ENCODE measurements around the gene F10.

F10 gene

DNA sequence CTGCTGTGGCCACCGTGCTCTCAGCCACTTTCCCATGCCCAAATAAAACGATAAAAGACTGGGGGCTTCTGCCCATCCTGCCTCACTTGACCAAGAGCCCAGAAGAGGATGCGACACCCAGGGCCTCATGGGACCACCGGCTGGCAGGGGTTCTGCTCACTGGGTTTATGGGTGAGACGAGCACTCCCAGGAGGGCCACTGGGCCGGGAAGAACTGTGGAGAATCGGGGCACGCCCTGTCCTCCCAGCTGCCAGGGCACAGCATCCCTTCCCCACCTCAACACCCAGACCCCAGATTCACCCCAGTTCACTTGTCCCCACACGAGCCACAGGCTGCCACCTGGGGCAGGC lies 4.7 kb upstream of the F10 start:
- DNase-seq = no peak

DNA sequence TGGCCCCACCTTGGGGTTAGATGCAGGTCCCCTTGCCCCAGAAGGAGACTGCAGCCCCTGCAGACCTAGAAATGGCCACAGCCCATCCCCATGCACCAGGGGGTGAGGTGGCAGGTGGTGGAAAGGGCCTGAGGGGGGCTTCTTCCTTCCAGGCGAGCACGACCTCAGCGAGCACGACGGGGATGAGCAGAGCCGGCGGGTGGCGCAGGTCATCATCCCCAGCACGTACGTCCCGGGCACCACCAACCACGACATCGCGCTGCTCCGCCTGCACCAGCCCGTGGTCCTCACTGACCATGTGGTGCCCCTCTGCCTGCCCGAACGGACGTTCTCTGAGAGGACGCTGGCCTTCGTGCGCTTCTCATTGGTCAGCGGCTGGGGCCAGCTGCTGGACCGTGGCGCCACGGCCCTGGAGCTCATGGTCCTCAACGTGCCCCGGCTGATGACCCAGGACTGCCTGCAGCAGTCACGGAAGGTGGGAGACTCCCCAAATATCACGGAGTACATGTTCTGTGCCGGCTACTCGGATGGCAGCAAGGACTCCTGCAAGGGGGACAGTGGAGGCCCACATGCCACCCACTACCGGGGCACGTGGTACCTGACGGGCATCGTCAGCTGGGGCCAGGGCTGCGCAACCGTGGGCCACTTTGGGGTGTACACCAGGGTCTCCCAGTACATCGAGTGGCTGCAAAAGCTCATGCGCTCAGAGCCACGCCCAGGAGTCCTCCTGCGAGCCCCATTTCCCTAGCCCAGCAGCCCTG lies 4.2 kb upstream of the F10 start:
- no peak for DNase-seq

DNA sequence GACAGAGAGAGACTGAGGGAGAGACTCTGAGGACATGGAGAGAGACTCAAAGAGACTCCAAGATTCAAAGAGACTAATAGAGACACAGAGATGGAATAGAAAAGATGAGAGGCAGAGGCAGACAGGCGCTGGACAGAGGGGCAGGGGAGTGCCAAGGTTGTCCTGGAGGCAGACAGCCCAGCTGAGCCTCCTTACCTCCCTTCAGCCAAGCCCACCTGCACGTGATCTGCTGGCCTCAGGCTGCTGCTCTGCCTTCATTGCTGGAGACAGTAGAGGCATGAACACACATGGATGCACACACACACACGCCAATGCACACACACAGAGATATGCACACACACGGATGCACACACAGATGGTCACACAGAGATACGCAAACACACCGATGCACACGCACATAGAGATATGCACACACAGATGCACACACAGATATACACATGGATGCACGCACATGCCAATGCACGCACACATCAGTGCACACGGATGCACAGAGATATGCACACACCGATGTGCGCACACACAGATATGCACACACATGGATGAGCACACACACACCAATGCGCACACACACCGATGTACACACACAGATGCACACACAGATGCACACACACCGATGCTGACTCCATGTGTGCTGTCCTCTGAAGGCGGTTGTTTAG lies 3.3 kb upstream of the F10 start:
- no peak for DNase-seq

DNA sequence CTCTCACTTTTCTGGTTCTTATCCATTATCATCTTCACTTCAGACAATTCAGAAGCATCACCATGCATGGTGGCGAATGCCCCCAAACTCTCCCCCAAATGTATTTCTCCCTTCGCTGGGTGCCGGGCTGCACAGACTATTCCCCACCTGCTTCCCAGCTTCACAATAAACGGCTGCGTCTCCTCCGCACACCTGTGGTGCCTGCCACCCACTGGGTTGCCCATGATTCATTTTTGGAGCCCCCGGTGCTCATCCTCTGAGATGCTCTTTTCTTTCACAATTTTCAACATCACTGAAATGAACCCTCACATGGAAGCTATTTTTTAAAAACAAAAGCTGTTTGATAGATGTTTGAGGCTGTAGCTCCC lies 2.8 kb upstream of the F10 start:
- no peak for DNase-seq

DNA sequence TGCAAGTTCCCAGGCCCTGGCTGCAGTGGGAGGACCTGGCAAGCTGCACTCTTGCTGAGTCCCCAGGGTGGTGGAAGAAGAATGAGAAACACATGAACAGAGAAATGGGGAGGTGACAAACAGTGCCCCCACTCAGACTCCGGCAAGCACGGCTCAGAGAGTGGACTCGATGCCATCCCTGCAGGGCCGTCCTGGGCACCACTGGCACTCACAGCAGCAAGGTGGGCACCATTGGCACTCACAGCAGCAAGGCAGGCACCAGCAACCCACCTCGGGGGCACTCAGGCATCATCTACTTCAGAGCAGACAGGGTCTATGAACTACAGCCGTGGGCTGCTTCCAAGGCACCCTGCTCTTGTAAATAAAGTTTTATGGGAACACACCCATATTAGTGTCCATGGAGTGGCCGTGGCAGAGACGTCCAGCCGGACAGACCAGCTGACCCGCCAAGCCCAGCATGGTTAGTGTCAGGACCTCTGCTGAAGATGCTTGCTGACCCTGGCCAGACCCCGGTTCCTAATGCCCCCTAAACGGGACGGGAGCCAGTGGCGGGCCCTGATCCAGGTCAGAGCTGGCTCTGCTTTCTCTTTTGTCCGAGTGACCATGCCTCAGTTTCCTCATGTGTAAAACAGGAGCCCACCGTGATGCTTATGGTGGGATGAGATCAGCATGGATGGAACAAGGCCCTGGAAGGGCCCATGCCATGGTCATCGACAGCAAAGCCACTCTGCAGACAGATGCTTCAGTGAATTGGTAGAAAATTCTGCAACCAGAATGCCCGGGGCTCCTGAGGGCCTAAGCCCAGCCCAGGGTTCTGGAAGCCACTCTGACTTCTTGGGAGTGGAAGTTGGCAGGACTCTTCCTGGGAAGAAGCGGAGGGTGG lies 2.1 kb upstream of the F10 start:
- no peak for DNase-seq

DNA sequence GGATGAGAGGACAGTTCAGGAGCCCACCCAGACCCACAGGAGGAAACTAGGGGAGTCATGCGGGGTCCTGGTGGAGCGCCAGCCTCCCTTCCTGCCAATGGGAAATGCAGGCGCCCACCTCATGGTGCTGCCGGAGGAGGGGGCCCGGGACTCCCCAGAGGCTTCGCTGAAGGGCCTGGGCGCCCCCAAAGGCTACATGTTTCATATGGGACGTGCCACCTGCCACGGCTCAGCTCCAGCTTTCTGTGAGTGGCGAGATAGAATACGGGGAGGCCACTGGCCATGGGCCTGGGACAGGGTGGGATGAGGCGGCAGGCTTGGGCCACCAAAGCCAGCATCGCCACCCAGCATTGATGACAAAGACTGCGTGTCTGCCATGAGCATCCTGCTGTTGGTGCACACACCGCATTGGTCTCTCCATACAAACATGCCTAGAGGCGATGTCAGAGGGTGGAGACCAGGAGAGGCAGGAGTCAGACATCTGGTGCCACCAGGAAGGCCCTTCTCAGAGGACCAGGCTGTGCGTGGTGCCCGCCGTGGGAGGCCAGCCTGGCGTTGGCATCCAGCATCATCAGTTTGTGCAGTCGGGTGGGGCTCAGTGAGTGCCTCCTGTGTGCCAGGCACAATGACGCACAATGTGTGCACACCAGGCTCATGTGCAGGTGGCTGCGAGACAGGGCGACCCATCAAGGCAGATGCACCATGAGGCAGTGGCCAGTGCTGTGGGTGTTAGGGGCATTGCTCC lies 1.2 kb upstream of the F10 start:
- DNase-seq = no peak

DNA sequence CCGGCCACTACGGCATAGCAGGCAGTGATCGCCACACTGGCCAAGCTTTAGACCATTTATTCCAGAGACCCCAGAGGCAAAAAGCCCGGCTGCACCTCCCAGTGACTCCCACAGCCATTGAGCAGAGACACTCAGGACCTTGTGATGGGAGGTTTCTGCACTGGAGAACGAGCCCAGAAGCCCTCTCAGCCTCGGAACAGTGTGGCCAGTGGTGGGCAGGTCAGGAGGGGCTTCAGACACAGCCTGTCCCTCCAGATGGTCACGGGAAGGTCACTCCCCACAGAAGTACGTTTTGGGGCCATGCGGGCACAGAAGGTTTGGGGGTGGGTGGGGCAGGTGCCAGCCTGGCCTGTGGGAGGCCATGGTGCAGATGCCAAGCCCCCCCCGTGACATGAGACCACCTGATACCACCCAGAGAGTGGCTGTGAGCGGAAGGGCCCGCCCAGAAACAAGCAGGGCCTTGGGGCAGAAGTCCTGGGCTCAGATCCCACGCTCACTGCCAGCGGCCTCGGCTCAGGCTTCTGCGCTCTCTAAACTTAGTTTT lies 599 bp upstream of the F10 start:
- no peak for DNase-seq

DNA sequence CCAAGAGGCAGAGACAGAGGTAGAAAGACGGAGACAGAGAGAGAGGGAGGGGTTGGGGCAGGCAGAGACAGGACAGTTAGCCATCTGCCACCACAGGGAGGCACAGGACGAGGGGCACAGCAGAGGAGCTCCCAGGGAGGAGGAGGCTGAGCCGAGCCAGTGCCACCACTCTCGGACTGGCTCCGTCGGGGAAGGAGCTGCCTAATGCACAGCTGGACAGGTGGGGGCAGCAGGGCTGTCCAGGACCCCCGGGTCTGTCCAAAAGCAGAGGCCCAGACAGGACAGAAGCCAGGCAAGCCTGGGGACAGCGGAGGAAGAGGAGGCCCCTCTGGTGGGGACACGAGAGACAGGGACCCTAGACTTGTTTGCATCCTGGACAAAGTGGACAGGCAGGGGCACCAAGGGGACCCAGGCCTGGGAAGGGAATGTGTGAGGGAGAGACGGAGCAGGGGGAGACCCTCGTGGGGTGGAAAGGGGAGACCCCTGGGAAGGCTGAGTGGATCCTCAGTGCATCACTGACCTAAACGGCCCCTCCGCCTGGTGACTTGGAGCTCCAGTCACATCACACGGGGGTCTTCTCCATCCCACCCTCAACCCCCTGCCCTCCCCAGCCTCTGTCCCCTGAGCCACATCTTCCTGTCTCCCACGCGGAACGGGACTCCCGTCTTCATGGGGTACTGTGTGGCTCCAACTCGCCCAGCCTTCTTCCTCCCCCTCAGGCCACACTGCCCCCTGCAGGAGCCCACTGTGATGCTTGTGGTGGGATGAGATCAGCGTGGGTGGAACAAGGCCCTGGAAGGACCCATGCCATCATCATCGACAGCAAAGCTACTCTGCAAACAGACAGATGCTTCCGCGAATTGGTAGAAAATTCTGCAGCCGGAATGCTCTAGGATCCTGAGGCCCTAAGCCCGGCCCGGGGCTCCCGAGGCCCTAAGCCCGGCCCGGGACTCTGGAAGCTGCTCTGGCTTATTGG lies 915 bp downstream of the F10 start:
- DNase-seq = no peak

DNA sequence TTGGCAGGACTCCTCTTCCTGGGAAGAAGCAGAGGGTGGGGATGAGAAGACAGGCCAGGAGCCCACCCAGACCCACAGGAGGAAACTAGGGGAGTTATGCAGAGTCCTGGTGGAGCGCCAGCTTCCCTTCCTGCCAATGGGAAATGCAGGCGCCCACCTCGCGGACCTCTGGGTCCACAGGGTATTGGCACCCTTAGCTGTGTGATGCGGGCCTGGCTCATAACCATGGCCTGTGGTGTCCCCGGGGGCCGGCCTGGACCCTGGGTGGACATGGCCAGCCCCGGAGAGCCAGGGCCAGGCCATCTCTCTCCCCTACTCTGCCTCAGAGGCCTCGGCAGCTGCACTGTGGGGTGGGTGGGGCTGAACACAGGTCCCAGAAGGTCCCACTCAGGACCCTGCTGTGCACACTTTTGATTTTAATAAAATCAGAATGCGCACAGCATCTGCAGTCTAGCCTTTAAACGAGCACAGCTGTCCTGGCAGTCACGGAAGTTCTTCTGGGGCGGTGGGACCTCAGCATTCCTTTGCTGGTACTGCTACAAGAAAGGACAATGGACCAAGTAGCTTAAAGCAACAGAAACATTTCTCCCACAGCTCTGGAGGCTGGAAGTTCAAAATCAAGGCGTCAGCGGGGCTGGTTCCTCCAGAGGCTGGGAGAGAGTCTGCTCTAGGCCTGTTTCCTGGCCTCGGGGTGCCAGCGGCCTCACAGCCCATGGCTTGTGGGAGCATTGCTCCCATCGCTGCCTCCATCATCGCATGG lies 1.8 kb downstream of the F10 start:
- DNase-seq = no peak

DNA sequence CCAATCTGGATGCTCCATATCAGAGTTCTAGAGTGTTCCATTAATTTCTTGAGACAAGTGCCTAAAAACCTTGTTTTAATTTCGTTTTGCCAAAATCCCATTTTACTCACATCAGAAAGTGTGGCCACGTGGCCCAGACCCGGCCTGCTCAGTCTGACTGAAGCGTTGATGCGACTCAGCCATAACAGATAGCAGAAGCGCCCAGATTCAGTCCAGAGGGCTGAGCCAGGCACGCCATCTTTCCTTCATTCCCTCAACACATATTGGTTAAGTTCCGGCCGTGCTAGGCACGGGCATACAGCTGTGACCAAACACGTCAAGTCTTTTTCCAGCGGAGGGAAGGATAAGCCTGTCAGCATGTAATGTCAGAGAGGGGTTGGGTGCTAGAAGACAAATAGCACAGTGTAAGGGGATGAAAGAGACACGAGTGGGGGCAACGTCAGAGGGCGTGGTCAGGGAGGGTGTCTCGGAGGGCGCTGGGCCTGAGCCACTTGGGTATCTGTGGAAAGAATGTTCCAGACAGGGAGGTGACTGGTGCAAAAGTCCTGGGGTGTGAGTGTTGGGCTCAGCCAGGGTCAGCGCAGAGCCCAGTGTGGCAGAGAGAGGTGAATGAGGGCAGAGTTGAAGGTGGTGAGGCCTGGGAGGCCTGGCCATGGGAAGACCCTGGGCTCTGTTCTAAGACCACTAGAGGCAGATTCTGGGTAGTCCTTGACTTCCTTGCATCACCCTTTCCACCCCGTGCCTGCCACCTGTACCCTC lies 3.1 kb downstream of the F10 start:
- no peak for DNase-seq

DNA sequence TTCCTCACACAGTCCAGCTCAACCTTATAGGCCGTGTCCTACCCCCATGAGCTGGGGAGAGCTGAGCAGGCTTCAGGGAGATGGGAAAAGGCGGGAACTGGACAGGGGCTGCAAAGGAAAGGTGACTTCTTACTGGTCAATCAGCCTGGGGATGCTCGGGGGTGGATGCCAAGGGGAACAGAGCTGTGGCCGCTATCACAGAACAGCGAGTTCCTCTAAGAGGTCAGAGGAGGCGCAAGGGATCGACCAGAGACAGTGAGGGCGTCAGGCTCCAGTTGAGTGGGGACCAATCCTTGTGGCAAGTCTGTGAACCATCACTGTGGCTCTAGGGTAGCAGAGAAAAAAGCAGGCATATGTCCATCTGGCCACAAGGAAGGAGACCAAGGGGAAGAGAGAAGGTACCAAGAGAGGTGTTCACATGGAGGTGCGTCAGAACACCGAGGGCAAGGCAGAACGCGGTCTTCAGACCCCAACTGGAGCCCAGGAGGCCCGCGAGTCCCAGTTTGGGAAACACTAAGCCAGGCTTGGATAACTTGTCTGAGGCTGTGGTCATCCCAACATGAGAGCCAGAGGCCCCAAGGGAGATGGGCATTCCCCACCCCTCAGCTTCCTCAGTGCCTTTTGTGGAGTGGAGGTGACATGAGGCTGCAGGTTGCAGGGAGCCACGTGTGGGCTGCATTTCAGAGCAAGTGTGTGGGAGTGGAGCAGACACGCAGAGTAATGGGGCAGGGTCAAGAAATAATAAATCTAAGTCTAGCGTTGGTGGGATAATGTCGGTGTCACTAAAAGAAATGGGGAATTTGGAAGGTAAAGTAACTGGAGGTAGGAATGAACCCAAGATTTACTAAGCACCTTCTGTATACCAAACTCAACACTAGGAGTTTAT lies 3.9 kb downstream of the F10 start:
- DNase-seq = no peak

DNA sequence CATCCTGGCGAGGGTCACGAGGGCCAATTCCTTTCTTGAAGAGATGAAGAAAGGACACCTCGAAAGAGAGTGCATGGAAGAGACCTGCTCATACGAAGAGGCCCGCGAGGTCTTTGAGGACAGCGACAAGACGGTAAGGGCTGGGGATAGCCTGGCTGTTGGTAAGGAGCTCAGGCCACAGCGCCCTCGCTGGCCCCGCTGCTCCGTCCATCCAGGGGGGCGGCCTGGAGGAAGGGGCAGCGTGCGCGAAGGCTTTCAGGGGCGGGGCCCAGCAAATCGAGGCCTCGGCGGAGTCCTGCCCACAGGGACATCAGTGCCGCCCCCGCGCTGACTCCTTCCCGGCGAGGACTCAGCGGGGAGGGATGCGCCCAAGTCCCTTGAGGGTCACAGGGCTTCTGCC lies 6.9 kb downstream of the F10 start:
- DNase-seq = no peak

DNA sequence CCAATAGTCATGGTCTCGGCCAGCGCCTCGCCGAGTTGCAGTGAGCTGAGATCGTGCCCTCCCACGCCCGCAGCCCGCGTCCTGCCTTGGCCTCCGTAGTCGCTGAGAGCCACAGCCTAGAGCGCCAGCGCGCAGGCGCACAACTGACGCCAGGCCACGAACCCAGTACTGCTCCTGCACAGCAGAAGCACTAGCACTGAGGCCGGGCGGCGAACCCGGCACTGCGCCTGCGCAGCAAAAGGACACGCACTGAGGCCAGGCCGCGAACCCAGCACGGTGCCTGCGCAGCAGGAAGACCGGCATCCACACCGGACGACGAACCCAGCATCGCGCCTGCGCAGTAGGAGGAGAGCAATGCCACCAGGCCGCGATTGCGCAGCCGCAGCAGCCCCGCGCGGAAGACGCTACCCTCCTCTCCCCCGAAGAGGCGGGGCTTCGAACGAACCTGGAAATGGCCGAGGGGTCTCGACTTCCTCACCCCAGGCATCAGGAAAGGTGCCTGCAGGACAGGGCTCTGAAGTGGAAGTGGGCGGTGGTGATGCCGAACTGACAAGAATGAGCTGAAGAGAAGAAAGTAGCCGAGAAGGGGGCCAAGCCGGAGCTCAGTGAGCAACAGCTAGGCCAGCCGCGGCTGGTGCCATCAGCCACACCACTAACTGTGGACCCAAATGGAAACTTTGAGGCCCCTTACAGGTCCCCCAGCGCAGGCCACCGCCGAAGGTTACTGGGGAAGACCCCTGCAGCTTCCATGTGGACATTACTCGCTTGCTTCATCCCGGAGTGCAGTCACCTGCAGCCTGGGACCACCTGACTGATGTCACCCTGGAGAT lies 7.5 kb downstream of the F10 start:
- DNase-seq = no peak

DNA sequence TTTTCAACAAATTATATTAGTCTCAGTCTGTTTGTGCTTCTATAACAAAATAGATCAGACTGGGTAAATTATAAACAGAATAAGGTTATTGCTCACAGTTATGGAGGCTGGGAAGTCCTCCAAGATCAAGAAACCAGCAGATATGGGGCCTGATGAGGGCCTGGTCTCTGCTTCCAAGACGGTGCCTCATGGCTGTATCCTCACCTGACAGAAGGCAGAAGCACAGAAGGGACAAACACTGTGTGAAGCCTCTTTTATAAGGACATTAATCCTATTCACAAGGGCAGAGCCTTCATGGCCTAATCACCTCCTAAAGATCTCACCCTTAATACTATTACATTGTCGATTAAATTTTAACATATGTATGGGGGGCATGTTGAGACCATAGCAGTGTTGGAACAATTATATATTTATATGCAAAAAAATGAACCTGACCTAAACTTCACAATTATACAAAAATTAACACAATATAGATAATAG lies 12.7 kb downstream of the F10 start:
- DNase-seq = no peak

DNA sequence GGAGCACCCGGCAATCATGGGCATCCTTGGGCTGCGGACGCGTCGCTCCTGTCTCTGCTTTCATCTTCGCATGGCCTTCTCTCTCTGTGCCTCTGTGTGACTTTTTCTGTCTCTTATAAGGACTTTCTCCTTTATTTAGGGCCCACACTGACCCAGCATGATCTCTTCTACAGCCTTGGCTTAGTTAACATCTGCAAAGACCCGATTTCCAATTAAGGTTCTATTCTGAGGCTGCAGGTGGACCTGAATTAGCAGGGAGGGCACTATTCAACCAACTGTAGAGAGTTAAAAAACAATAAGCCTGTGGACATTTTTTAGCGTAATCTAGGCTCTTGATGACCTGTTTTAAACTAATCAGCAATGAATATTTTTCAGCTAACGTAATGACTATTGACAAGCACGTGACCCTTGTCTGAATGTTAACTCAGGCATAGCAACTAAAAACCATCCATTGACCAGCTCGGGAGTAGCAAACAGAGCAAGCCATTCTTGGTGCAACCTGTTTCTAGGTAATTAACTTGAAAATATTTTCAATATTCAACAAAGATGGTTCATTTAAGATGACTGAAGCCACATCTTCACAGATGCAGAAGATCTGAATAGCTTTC lies 15.2 kb downstream of the F10 start:
- DNase-seq = no peak

DNA sequence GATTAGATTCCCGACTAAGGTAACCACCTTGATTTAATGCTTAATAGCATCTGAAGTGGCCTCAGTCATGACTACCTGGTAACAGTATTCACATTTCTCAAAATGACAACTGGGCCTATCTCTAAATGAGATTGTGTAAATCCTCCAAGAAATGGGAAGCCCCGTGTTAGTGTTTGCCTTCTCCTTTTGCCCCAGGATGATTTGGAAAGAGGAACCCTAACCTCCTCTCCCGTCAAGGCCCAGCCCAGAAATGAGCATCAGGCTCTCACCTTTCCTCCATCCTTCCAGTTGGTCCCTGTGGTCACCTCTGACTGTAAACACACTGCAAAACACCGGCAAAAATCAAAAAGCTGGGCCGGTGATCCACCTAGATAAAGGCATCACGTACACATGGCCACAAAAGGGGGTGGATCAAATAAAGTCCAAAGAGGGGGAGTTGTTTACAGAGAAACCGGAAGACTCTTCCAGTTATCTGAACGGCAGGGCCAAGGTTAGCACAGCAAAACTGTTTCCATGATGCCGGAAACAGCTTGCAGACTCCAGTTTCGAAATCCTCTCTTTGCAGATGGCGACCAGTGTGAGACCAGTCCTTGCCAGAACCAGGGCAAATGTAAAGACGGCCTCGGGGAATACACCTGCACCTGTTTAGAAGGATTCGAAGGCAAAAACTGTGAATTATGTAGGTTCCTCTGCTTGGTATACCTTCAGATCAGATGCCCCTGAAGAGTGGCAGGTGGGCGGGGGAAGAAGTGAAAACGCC lies 16.4 kb downstream of the F10 start:
- no peak for DNase-seq

DNA sequence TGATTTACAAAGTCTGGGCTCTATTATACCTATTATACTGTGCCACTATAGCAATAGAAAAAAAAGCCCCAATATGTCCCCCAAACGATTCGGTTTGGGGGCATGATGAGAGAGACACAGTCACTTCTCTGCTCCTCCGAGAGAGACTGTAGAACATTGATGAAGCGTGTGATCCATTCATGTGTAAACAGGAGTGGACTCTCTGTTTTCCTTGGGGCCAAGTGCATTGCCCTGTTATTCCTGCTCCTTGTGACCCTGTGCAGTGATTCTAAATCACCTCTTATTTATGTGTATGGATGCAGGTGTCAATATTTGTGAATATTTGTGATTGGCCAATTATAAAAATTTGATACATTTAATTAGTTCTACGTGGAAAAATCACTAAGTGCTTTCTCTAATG lies 17.0 kb downstream of the F10 start:
- no peak for DNase-seq

Measured in NCI-H345 (cell line).